Body of pancreas (tissue), 4 donors: ENCODE measurements around the gene MIS12.

ENCODE experiments used
- CTCF ChIP-seq, 7 experiments: fragments of 450-650 bp in 4 of 7; fragments of 200-600 bp in 3 of 7; sonication (generic) in 3 of 7; IDR thresholded peaks; one replicate each; pipeline ENCODE4 v1.5.1; 2016 to 2019; ENCODE audit warnings: antibody characterized with exemption in 7 of 7
- POLR2A ChIP-seq, 3 donors: fragments of 450-650 bp; IDR thresholded peaks; one replicate each; pipeline ENCODE4 v1.6.1; 2016; ENCODE audit warnings: antibody characterized with exemption in 3 of 3, mild to moderate bottlenecking in 2 of 3

GRCh38 chr17:5499476-5500231, 13.3 kb downstream of the MIS12 start:
- no peak for TF ChIP-seq POLR2A (IDR thresholded peaks at IDR 0.05)
- TF ChIP-seq CTCF (IDR thresholded peaks at IDR 0.05): no peak
